OCI-LY1 (cell line): ENCODE results near the gene OAF.
A peak's percentile ranks its signal among the peaks of the same experiment; 100 is the strongest.

Experiments used
- H2AFZ ChIP-seq: fragments of 200-600 bp; sonication (generic), shearing (Covaris generic); 2 replicates; pipeline ENCODE4 v1.6.0; 2014; ENCODE audit warnings: antibody characterized with exemption, mild to moderate bottlenecking, low read length
- H3F3A ChIP-seq: fragments of 200-600 bp; sonication (generic), shearing (Covaris generic); 2 replicates; pipeline ENCODE4 v1.6.0; 2014; ENCODE audit warnings: mild to moderate bottlenecking, antibody characterized with exemption, low read length, moderate library complexity; ENCODE audit not compliant: insufficient read depth
- H3K27ac ChIP-seq: fragments of 200-600 bp; sonication (generic); 2 replicates; pipeline ENCODE4 v1.5.1; 2014; ENCODE audit warnings: low read length, mixed run types, mild to moderate bottlenecking, low read depth; ENCODE audit not compliant: poor library complexity, severe bottlenecking
- H3K27me3 ChIP-seq: fragments of 200-600 bp; sonication (generic); 2 replicates; pipeline ENCODE4 v1.6.0; 2014; ENCODE audit warnings: antibody characterized with exemption, mild to moderate bottlenecking, low read length, moderate library complexity; ENCODE audit not compliant: insufficient read depth
- H3K36me3 ChIP-seq: fragments of 200-600 bp; sonication (generic); 2 replicates; pipeline ENCODE4 v1.6.1; 2014; ENCODE audit warnings: mild to moderate bottlenecking, antibody characterized with exemption, low read length, moderate library complexity, mixed read lengths; ENCODE audit not compliant: insufficient read depth
- H3K4me1 ChIP-seq: fragments of 200-600 bp; sonication (generic); 2 replicates; pipeline ENCODE4 v1.5.1; 2014; ENCODE audit warnings: mild to moderate bottlenecking, low read length, moderate library complexity; ENCODE audit not compliant: insufficient read depth, severe bottlenecking
- H3K4me2 ChIP-seq: fragments of 200-600 bp; sonication (generic), shearing (Covaris generic); 2 replicates; pipeline ENCODE4 v1.6.1; 2014; ENCODE audit warnings: low read length
- H3K4me3 ChIP-seq: fragments of 200-600 bp; sonication (generic); 2 replicates; pipeline ENCODE4 v1.5.1; 2014; ENCODE audit warnings: low read length, low read depth, mild to moderate bottlenecking, mixed read lengths; ENCODE audit not compliant: poor library complexity, severe bottlenecking
- H3K79me2 ChIP-seq: fragments of 200-600 bp; shearing (Covaris generic); 2 replicates; pipeline ENCODE4 v1.6.1; 2016; ENCODE audit warnings: mixed run types, low read length, mixed read lengths; ENCODE audit not compliant: insufficient read depth
- H3K9ac ChIP-seq: fragments of 200-600 bp; sonication (generic), shearing (Covaris generic); 2 replicates; pipeline ENCODE4 v1.6.1; 2014; ENCODE audit warnings: mild to moderate bottlenecking, low read length, mixed read lengths
- H3K9me2 ChIP-seq: fragments of 200-600 bp; sonication (generic), shearing (Covaris generic); 2 replicates; pipeline ENCODE4 v1.6.1; 2014; ENCODE audit warnings: low read depth, mild to moderate bottlenecking, low read length, mixed read lengths
- H3K9me3 ChIP-seq: fragments of 200-600 bp; shearing (Covaris generic); 2 replicates; pipeline ENCODE4 v1.6.1; 2014; ENCODE audit warnings: low read length, mixed read lengths
- H4K20me1 ChIP-seq: fragments of 200-600 bp; sonication (generic), shearing (Covaris generic); 2 replicates; pipeline ENCODE4 v1.6.0; 2016; ENCODE audit warnings: mild to moderate bottlenecking, low read length; ENCODE audit not compliant: insufficient read depth
- EZH2 ChIP-seq: fragments of 200-600 bp; sonication (generic), shearing (Covaris generic); IDR thresholded peaks from 2 replicates; pipeline ENCODE4 v1.8.0; 2017; ENCODE audit warnings: borderline replicate concordance, mixed run types, mild to moderate bottlenecking, antibody characterized with exemption, low read length, moderate library complexity, mixed read lengths
- TF ChIP-seq, protein P1 (sequence below): fragments of 200-600 bp; sonication (generic), shearing (Covaris generic); IDR thresholded peaks from 2 replicates; pipeline ENCODE4 v1.5.1; 2017; ENCODE audit warnings: mild to moderate bottlenecking, antibody characterized with exemption, low read length, moderate library complexity, mixed read lengths

Gene OAF

DNA sequence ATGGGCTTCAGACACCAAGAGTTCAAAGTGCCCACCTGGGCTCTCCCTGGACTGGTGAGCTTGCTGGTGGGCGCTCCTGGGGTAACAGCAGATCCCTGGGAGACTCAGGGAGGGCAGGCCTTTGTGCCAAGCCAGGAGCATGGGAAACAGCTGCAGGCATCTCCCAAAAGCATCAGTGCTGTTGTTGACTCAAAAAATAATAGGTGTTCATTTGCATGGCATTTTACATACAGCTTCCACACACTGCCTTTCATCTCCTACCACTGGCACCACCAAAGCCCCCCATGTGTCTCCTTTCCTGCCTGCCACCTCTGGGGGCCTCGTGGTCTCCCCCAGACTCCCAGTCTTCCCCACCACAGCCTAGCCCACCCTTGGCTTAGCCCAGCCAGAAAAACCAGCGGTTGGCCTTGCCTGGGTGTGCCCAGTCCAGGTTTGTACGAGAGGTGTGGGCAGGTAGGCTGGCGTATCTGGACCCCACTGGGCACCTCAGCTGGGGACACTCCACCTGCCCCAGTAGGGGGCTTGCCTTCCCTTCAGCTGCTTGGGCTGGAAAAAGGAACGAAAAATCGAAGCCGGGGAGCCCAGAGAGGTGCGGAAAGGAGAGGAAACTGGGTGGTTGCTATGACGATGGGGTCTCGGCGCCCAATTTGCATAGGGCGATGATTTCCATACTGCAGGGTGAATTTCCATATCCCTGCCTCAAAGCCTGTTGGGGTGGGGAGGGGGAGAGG, 44.1 kb downstream of the OAF start:
- H3K4me2 ChIP-seq, result peak overlapping the region; percentile 44; the same call in 1 of the 2 replicates
- H3K4me3 ChIP-seq, result peak overlapping the region; percentile 27
- H2AFZ ChIP-seq, result no peak overlapping the region
- H3K9me3 ChIP-seq, result no peaks in the 10 kb centered on the region
- H3K79me2 ChIP-seq, result no peaks in the 10 kb centered on the region
- no peaks in the 10 kb centered on the region for H4K20me1 ChIP-seq
- no peaks in the 10 kb centered on the region for H3F3A ChIP-seq
- H3K4me1 ChIP-seq, result peaks cover 8% of the 10 kb centered on the region
- no peaks in the 10 kb centered on the region for H3K36me3 ChIP-seq
- TF ChIP-seq EZH2, result no peak
- TF ChIP-seq, protein P1, sequence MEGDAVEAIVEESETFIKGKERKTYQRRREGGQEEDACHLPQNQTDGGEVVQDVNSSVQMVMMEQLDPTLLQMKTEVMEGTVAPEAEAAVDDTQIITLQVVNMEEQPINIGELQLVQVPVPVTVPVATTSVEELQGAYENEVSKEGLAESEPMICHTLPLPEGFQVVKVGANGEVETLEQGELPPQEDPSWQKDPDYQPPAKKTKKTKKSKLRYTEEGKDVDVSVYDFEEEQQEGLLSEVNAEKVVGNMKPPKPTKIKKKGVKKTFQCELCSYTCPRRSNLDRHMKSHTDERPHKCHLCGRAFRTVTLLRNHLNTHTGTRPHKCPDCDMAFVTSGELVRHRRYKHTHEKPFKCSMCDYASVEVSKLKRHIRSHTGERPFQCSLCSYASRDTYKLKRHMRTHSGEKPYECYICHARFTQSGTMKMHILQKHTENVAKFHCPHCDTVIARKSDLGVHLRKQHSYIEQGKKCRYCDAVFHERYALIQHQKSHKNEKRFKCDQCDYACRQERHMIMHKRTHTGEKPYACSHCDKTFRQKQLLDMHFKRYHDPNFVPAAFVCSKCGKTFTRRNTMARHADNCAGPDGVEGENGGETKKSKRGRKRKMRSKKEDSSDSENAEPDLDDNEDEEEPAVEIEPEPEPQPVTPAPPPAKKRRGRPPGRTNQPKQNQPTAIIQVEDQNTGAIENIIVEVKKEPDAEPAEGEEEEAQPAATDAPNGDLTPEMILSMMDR, result no peak
- H3K27me3 ChIP-seq, result no peaks in the 10 kb centered on the region
- no peaks in the 10 kb centered on the region for H3K9me2 ChIP-seq
- no peak overlapping the region for H3K27ac ChIP-seq
- no peak overlapping the region for H3K9ac ChIP-seq

DNA sequence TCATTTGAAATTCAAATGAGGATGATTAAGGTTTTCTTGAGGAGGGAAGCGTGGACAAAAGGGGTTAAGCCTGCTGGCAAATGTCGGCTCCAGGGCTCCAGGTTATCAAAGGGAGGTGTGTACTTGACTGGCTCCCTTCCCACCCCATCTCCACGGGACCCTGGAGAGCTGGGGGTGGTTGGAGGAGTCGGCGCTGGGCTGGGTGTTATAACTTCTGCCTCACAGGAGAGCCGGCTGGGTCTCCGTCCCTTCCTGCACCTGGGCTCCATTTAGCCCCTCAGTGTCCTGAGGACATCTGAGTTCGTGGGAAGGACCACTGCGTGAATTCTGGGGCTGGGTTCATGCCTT, 44.7 kb downstream of the OAF start:
- H3K9ac ChIP-seq, result no peak overlapping the region
- peak overlapping the region; percentile 44; the same call in 1 of the 2 replicates for H3K4me2 ChIP-seq
- no peaks in the 10 kb centered on the region for H3K79me2 ChIP-seq
- no peak overlapping the region for H3K27ac ChIP-seq
- peaks cover 8% of the 10 kb centered on the region for H3K4me1 ChIP-seq
- H3K9me3 ChIP-seq, result no peaks in the 10 kb centered on the region
- H2AFZ ChIP-seq, result no peak overlapping the region
- H3K9me2 ChIP-seq, result no peaks in the 10 kb centered on the region
- no peaks in the 10 kb centered on the region for H3F3A ChIP-seq
- peak overlapping the region; percentile 27 for H3K4me3 ChIP-seq
- H3K27me3 ChIP-seq, result no peaks in the 10 kb centered on the region
- no peaks in the 10 kb centered on the region for H4K20me1 ChIP-seq
- H3K36me3 ChIP-seq, result no peaks in the 10 kb centered on the region
- no peak for TF ChIP-seq EZH2
- TF ChIP-seq, protein P1, result no peak

DNA sequence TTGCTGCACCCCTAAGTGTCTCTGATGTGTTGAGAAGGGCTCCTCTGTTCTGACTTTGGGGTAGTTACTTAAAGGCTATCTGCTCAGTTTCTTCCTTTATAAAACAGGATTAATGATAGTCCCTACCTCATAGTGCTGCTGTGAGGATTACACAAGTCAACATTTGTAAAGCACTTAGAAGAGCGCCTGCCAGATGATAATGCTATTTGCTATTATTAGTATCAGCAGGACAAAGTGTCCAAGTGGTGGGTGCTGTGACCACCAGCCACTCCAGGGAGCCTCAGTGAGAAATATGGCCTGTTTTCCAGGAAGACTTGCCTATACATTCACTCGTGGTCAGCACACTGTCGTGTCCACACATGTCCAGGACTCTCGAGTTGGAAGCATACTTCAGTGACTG, 45.3 kb downstream of the OAF start:
- Histone ChIP-seq H3K27me3 (no peaks in the 10 kb centered on the region), H3K9ac (no peak overlapping the region), H3K27ac (no peak overlapping the region), H3K9me2 (no peaks in the 10 kb centered on the region), H4K20me1 (no peaks in the 10 kb centered on the region), H3K36me3 (no peaks in the 10 kb centered on the region), H3F3A (no peaks in the 10 kb centered on the region), H3K4me2 (no peak overlapping the region), H3K4me1 (peaks cover 8% of the 10 kb centered on the region), H2AFZ (no peak overlapping the region), H3K4me3 (no peak overlapping the region), H3K9me3 (no peaks in the 10 kb centered on the region), H3K79me2 (no peaks in the 10 kb centered on the region)
- TF ChIP-seq, protein P1, result no peak
- no peak for TF ChIP-seq EZH2
